Stomach (tissue), 9 donors: ENCODE measurements around the gene TFIP11. TPM values are rescaled to one million over a fixed set of nuclear protein-coding genes. Genes with fewer than 3 reads are reported as not detected.

Source experiments
- DNase-seq, 2 donors: peaks; one replicate each; pipeline versions ENCODE4 v3.0.0 to v3.0.0-alpha.2; 2013 to 2019
- H3K27ac ChIP-seq, 5 donors: fragments of 200-600 bp in 4 of 5; sonication (generic) in 4 of 5; one replicate each; pipeline ENCODE4 v1.5.1; 2013 to 2019; ENCODE audit warnings: mild to moderate bottlenecking in 1 of 5, moderate library complexity in 1 of 5
- H3K27me3 ChIP-seq, 3 donors: fragments of 200-600 bp; sonication (generic); one replicate each; pipeline ENCODE4 v1.5.1; 2017 to 2019; ENCODE audit warnings: mixed run types in 1 of 3
- H3K36me3 ChIP-seq, 4 donors: fragments of 200-600 bp; sonication (generic); 1 replicate in 3 of 4; 2 replicates in 1 of 4; pipeline ENCODE4 v1.5.1; 2016 to 2019
- H3K4me1 ChIP-seq, 4 donors: fragments of 200-600 bp; sonication (generic); one replicate each; pipeline ENCODE4 v1.5.1; 2016 to 2019
- H3K4me3 ChIP-seq, 4 donors: fragments of 200-600 bp; sonication (generic) in 3 of 4; one replicate each; pipeline ENCODE4 v1.5.1; 2016 to 2019; ENCODE audit warnings: mild to moderate bottlenecking in 1 of 4
- H3K9me3 ChIP-seq, 4 donors: fragments of 200-600 bp; sonication (generic); one replicate each; pipeline ENCODE4 v1.5.1; 2016 to 2019
- CTCF ChIP-seq, 7 experiments: fragments of 450-650 bp in 4 of 7; fragments of 200-600 bp in 3 of 7; sonication (generic) in 3 of 7; IDR thresholded peaks; one replicate each; pipeline ENCODE4 v1.5.1; 2016 to 2019; ENCODE audit warnings: antibody characterized with exemption in 7 of 7, control low read depth in 2 of 7, mild to moderate bottlenecking in 1 of 7
- EP300 ChIP-seq: sonication (generic); formaldehyde crosslinking; IDR thresholded peaks from one replicate; pipeline ENCODE4 v1.6.1; 2017; ENCODE audit warnings: antibody characterized with exemption
- POLR2A ChIP-seq, 4 donors: fragments of 450-650 bp; IDR thresholded peaks; one replicate each; pipeline ENCODE4 v1.6.1; 2016; ENCODE audit warnings: antibody characterized with exemption in 4 of 4, control low read depth in 2 of 4, mild to moderate bottlenecking in 1 of 4, moderate library complexity in 1 of 4
- POLR2AphosphoS5 ChIP-seq, 3 donors: sonication (generic); formaldehyde crosslinking; IDR thresholded peaks; one replicate each; pipeline ENCODE4 v1.6.1; 2016; ENCODE audit warnings: antibody characterized with exemption in 3 of 3
- WGBS, 5 donors: extraction: QIAGEN DNeasy Blood & Tissue Kit in 3 of 5; methylation state at CpG; one replicate each; pipeline versions ENCODE4 v1.1.5 to v1.1.7; 2013 to 2018; 5-methylcytosine and 5-hydroxymethylcytosine counted together
- intact Hi-C: fragments of 100-400 bp; cut with DNase I; formaldehyde crosslinking; loops from one replicate; pipeline ENCODE4 v1.15.1; 2023; ENCODE audit warnings: low total_unique reads
- polyA plus RNA-seq, 3 donors: library from polyadenylated mRNA; stranded (reverse); fragments of 200-250 nt; gene quantifications; one replicate each; pipeline ENCODE4 v1.2.3, GENCODE V29; 2013
- total RNA-seq, 5 donors: library from RNA; depleted of rRNA; stranded (reverse); fragments of >200 nt; gene quantifications; one replicate each; pipeline versions ENCODE4 v1.1.0 to v1.2.3, GENCODE V29; 2014 to 2016
- donor health status: healthy with polysubstance abuse.
- donor health status: Bipolar disorder and iron deficiency.
- donor health status: healthy.

The TFIP11 gene
- total and polyA plus RNA-seq, 8 donors: 11.6 to 48.7 (median 22.3) TPM

GRCh38 chr22:26485013-26485412 is 27.3 kb downstream of the TFIP11 start:
- Histone ChIP-seq H3K4me1 (peaks cover 40 to 59% (median 55%) of the 10 kb centered on the region in 4 donors), H3K27ac (peak overlapping the region in 3 of 5 donors; percentile 93 to 99 (median 97)), H3K9me3 (no peaks in the 10 kb centered on the region), H3K4me3 (peak overlapping the region in 2 of 4 donors; percentile 85), H3K36me3 (peaks cover 4 to 43% (median 37%) of the 10 kb centered on the region in 4 donors), H3K27me3 (no peaks in the 10 kb centered on the region)
- intact Hi-C loops: no loop called here
- DNase-seq: no peak
- TF ChIP-seq EP300: no peak
- no peak for TF ChIP-seq POLR2A (IDR thresholded peaks at IDR 0.05)
- no peak for TF ChIP-seq CTCF (IDR thresholded peaks at IDR 0.05)
- TF ChIP-seq POLR2AphosphoS5 (IDR thresholded peaks at IDR 0.05): no peak
- WGBS, 5 donors: 36 to 51% (median 46%) methylated on average over 7 of the region's 7 CpGs

GRCh38 chr22:26484360-26484706 is 27.9 kb downstream of the TFIP11 start:
- peak overlapping the region in 4 of 5 donors; percentile 93 to 99 (median 96) for H3K27ac ChIP-seq
- no peak for TF ChIP-seq POLR2AphosphoS5 (IDR thresholded peaks at IDR 0.05)
- WGBS, 5 donors: 2 to 4% (median 3%) methylated on average over 6 of the region's 6 CpGs
- peaks cover 47 to 63% (median 61%) of the 10 kb centered on the region in 4 donors for H3K4me1 ChIP-seq
- DNase-seq: peak in 1 of 2 donors; percentile 48
- intact Hi-C loops: no loop called here
- H3K9me3 ChIP-seq: no peaks in the 10 kb centered on the region
- H3K36me3 ChIP-seq: peaks cover 0 to 37% (median 30%) of the 10 kb centered on the region in 4 donors
- no peaks in the 10 kb centered on the region for H3K27me3 ChIP-seq
- peak overlapping the region; percentile 85 to 97 (median 90) for H3K4me3 ChIP-seq

- no peaks in the 10 kb centered on the region for H3K9me3 ChIP-seq
- H3K4me3 ChIP-seq: peak within 1 kb of the TSS; percentile 85 to 97 (median 90)
- no peaks in the 10 kb centered on the region for H3K27me3 ChIP-seq
- TF ChIP-seq POLR2A (IDR thresholded peaks at IDR 0.05) (peak in 1 of 4 donors; percentile 70), EP300 (no peak), POLR2AphosphoS5 (IDR thresholded peaks at IDR 0.05) (peak; percentile 96 to 98 (median 97))
- DNase-seq: peak; percentile 93 to 97
- peak within 1 kb of the TSS; percentile 89 to 99 (median 95) for H3K27ac ChIP-seq
- peaks cover 51 to 69% (median 66%) of the 10 kb centered on the region in 4 donors for H3K4me1 ChIP-seq
- H3K36me3 ChIP-seq: peaks cover 0 to 32% (median 24%) of the 10 kb centered on the region in 4 donors
- intact Hi-C loops: no loop called here
- WGBS, 5 donors: 0 to 2% (median 1%) methylated on average over 13 to 85 of the region's 85 CpGs
These were observed 28.6 kb downstream of the TFIP11 start, which contains the start of the genes HPS4 and SRRD for GRCh38 chr22:26483439-26484359. Gene HPS4 (minus strand): TSS chr22:26483783. CDS start chr22:26481762, 2,021 bp downstream. Gene SRRD (plus strand): TSS chr22:26483877. CDS start chr22:26483891, 14 bp downstream.

- WGBS, 5 donors: 3 to 11% (median 5%) methylated on average over 7 of the region's 7 CpGs
- intact Hi-C loops: no loop called here
- Histone ChIP-seq H3K4me1 (peaks cover 51 to 76% (median 66%) of the 10 kb centered on the region in 4 donors), H3K4me3 (peak overlapping the region; percentile 85 to 97 (median 90)), H3K36me3 (peaks cover 0 to 31% (median 22%) of the 10 kb centered on the region in 4 donors), H3K9me3 (no peaks in the 10 kb centered on the region), H3K27me3 (no peaks in the 10 kb centered on the region), H3K27ac (peak overlapping the region; percentile 89 to 99 (median 95))
- TF ChIP-seq CTCF (IDR thresholded peaks at IDR 0.05): no peak
- no peak for TF ChIP-seq POLR2A (IDR thresholded peaks at IDR 0.05)
- no peak for TF ChIP-seq POLR2AphosphoS5 (IDR thresholded peaks at IDR 0.05)
- TF ChIP-seq EP300: no peak
- no peak for DNase-seq
These were observed 29.2 kb downstream of the TFIP11 start for GRCh38 chr22:26483043-26483438.

GRCh38 chr22:26482161-26482560 is 30.1 kb downstream of the TFIP11 start:
- H3K27ac ChIP-seq: no peak overlapping the region
- 34 to 44% (median 36%) methylated on average over 5 of the region's 5 CpGs for WGBS, 5 donors
- H3K9me3 ChIP-seq: no peaks in the 10 kb centered on the region
- H3K27me3 ChIP-seq: no peaks in the 10 kb centered on the region
- H3K4me3 ChIP-seq: peak overlapping the region in 1 of 4 donors; percentile 85
- TF ChIP-seq CTCF (IDR thresholded peaks at IDR 0.05) (no peak), POLR2AphosphoS5 (IDR thresholded peaks at IDR 0.05) (no peak), EP300 (no peak), POLR2A (IDR thresholded peaks at IDR 0.05) (no peak)
- peaks cover 0 to 31% (median 22%) of the 10 kb centered on the region in 4 donors for H3K36me3 ChIP-seq
- intact Hi-C loops: no loop called here
- H3K4me1 ChIP-seq: peaks cover 51 to 81% (median 66%) of the 10 kb centered on the region in 4 donors
- DNase-seq: no peak
